Measurements from ENCODE around the gene CTDNEP1.

Gene CTDNEP1

DNA sequence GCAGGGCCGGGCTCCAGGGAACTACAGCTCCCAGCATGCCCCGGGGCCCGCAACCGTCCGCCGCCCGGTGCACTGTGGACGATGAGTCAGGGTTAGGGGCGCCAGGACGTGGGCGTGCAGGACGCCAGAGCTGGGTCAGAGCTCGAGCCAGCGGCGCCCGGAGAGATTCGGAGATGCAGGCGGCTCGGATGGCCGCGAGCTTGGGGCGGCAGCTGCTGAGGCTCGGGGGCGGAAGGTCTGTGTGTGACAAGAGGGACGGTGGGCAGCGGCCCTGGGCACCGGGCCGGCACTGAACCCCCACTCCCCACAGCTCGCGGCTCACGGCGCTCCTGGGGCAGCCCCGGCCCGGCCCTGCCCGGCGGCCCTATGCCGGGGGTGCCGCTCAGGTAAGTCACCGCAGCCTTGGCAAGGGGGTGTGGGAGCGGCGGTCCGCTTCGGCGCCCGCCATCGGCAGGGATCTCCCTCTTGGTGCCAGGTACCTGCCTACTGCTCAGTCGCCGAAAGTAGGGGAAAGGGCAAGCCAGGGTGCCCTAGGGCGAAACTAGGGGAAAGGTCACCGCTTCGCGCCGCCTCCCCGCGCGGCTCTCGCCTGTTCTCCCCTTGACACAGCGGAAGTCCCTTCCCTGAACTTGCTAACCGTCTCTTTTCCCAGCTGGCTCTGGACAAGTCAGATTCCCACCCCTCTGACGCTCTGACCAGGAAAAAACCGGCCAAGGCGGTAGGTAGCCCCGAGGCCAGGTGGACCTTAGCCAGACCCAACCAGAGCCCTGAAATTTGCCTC lies 31.5 kb downstream of the CTDNEP1 start, which contains the start of the genes ACADVL and DLG4:
Gene ACADVL, plus strand, starts transcription at position 127 of the 781 bp plus-strand sequence. Its CDS starts 47 bp downstream, at position 174.
Gene DLG4, minus strand, starts transcription at position 25 of the 781 bp plus-strand sequence.
- Mint-ChIP-seq H3K4me3 (peak within 1 kb of the TSS; percentile 95), H3K36me3 (peaks cover 71% of the 10 kb centered on the region), H3K4me1 (peaks cover 60% of the 10 kb centered on the region), H3K9me3 (no peaks in the 10 kb centered on the region), H3K27ac (peak within 1 kb of the TSS; percentile 98)
- ATAC-seq (peak; percentile 87), DNase-seq (ENCODE audit: low spot score in 2 of 2) (peak; percentile 76 to 93)

DNA sequence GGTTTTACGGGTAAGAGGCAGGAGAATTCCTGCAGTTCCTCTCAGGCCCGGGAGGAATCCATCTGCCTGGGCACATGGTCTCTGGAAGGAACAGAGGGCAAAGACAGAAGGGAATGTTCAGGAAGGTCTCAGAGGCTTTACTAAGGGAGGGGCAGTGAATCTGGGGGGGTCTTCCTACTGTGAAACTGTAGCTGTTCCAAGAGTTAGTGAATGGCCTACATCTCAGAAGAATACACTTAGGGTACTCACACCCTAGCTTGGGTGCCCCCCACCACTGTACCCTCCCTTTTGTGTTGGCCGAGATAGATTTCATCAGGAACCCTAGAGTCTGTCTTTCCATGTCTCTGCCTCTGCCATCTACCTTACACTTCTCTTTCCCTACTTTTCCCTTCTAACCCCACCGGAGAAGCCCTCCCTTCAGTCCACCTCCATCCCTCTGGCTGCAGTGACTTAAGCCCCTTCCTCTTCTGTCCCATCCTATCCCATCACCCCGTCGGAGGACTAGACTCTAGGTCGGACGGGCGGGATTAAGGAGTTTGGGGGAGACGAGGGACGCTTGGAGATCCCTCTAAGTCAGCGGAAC lies 32.2 kb downstream of the CTDNEP1 start:
- peaks cover 71% of the 10 kb centered on the region for H3K36me3 Mint-ChIP-seq
- peak overlapping the region; percentile 98 for H3K27ac Mint-ChIP-seq
- ATAC-seq (no peak), DNase-seq (ENCODE audit: low spot score in 2 of 2) (no peak)
- H3K4me1 Mint-ChIP-seq: peaks cover 67% of the 10 kb centered on the region
- no peaks in the 10 kb centered on the region for H3K9me3 Mint-ChIP-seq
- H3K4me3 Mint-ChIP-seq: peak overlapping the region; percentile 95

DNA sequence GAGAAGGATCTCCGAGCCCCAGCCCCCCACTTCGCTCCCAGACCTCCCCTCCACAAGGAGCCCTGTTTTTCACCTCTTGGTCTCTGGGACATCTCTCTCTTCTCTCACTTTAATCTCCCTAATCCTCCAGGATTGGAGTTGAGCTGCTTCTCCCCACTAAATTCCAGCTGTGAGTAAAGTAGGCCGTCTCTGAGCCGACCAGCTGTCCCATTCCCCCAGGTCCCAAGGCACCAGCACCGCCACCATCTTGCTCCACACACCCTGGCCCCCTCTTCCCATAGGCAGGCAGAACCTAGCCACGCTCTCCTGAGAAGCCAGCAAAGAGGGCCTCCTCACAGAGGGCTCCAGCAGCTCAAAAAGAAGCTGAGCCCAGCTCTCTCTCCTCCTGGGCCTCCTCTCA lies 32.8 kb downstream of the CTDNEP1 start:
- Mint-ChIP-seq H3K9me3 (no peaks in the 10 kb centered on the region), H3K4me1 (peaks cover 69% of the 10 kb centered on the region), H3K36me3 (peaks cover 71% of the 10 kb centered on the region), H3K27ac (peak overlapping the region; percentile 98), H3K4me3 (peak overlapping the region; percentile 95)
- DNase-seq (ENCODE audit: low spot score in 2 of 2) (no peak), ATAC-seq (no peak)

DNA sequence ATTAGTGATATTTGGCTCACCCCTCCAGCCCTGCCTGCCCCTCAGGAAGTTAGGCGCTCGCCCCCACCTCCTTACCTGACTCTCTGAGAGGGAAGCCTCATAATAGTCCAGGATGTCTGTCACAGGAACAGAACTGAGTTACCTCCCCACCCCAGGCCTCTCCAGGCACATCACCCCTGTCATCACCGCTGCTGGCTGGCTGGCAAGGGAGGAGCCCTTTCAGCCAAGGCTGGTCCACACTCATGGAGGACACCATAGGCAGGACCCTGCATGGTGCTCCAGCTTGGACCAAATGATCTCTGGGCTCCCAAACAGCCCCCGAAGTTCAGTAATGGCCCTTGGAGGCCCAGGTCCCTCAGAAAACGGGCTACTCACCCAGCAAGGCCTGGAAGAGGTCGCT lies 33.4 kb downstream of the CTDNEP1 start:
- DNase-seq (ENCODE audit: low spot score in 2 of 2): no peak
- Mint-ChIP-seq H3K27ac (peak overlapping the region; percentile 98), H3K36me3 (peaks cover 65% of the 10 kb centered on the region), H3K4me1 (peaks cover 70% of the 10 kb centered on the region), H3K9me3 (no peaks in the 10 kb centered on the region), H3K4me3 (peak overlapping the region; percentile 95)
- no peak for ATAC-seq

DNA sequence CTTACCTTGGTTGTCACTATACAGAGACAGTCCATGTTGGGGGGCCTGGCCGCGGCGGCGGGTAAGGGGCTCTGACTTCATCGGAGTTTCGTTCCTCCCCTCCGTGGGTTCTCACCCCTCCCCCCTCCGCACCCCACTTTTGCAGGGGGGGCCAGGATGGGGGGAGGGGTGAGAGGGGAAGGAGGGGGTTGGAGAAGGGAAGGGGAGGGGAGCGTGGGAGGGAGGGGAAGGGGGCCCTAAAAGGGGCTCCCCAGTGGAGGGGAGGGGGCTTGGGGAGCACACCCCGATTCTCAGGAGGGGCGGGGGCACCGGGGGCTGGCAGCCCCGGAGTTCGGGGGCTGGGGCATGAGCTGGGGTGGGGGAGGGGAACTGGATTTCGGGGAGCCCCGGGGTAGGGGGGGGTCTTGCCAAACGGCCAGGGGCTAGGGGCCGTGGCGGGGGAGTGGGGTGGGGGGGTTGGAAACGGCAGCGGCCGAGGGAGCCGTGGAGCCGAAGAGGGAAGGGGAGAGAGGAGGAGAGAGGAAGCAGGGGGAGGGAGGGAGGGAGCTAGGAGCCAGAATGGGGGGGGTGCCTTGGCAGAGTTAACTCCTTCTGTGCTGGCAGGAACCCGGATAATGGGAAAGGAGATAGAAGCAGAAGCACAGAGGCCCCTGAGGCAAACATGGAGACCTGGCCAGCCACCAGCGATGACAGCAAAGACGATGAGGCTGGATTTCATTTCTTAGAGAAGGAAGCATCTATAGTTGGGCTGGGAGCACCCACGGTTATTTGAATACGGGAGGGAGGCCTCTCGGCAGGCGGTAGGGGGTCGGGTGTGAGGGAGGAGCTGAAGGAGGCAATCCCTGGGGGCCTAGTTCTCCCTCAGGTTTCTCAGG lies 34.2 kb downstream of the CTDNEP1 start:
- peak overlapping the region; percentile 98 for H3K27ac Mint-ChIP-seq
- no peaks in the 10 kb centered on the region for H3K9me3 Mint-ChIP-seq
- ATAC-seq (no peak), DNase-seq (ENCODE audit: low spot score in 2 of 2) (no peak)
- H3K36me3 Mint-ChIP-seq: peaks cover 57% of the 10 kb centered on the region
- H3K4me1 Mint-ChIP-seq: peaks cover 71% of the 10 kb centered on the region
- H3K4me3 Mint-ChIP-seq: peak overlapping the region; percentile 95

DNA sequence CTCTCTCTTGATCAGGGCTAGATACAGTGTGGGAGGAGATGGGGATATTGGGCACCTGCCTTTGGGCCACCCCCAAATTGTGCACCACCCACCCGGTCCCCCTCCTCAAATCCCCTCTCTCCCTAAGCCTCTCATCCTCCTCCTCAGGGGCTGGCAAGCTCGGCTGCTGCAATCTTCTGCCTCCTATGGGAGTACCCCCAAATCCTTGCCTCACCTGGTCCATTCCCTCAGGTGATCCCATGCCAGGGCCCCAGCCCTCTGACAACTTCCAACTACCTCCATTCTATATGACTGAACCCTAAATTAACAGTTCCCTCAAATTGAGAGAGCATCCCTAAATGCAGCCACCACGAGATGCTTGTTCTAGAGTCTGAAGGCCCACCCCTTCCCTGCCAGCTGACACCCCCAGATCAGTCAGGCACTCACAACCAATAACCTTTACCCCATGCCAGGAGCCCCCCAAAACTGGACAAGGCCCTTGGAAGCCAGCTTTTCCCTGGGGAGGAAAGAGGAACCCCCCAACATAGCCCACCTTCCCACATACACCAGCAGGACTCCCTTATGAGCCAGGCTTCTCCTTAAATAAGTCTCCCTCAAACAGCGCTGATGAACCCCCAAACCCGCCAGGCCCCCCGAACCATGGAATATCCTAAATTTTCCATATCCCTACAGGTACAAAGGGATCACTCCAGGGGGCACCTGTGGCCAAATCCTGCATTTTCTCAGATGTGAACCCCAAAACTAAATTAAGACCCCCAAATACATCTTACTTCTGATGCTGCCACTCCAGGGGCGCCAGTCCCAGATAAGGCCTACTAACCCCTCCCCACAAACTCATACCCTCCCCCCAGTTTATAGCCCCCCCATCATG lies 35.1 kb downstream of the CTDNEP1 start:
- ATAC-seq (no peak), DNase-seq (ENCODE audit: low spot score in 2 of 2) (no peak)
- Mint-ChIP-seq H3K4me3 (peak overlapping the region; percentile 22), H3K36me3 (peaks cover 48% of the 10 kb centered on the region), H3K27ac (peak overlapping the region; percentile 1), H3K4me1 (peaks cover 66% of the 10 kb centered on the region), H3K9me3 (no peaks in the 10 kb centered on the region)

DNA sequence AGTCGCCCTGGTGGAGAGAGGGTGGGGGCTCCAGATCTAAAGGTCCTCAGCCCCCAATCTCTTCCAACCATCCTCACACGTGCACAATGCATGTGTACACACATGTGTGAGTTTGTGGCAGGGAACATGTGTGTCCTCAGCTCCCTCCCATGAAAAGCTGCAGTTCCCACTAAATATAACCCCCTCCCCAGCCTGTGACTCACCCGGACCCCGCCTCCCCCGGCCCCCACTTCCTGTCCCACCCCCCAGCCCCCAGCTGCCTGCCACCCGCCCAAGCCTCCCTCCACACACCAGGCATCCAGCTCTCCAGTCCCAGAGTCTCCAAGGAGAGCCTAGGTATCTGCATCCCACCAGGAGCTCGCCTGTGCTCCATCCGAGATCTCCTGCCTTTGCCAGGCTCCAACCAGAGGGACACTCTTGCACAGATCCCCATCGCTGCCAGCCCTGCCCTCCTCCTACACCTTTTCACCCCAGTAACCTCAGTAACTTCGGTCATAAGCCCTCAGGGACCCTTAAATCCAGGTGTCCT lies 35.8 kb downstream of the CTDNEP1 start:
- Mint-ChIP-seq H3K27ac (peak overlapping the region; percentile 1), H3K36me3 (peaks cover 41% of the 10 kb centered on the region)
- DNase-seq (ENCODE audit: low spot score in 2 of 2): no peak

DNA sequence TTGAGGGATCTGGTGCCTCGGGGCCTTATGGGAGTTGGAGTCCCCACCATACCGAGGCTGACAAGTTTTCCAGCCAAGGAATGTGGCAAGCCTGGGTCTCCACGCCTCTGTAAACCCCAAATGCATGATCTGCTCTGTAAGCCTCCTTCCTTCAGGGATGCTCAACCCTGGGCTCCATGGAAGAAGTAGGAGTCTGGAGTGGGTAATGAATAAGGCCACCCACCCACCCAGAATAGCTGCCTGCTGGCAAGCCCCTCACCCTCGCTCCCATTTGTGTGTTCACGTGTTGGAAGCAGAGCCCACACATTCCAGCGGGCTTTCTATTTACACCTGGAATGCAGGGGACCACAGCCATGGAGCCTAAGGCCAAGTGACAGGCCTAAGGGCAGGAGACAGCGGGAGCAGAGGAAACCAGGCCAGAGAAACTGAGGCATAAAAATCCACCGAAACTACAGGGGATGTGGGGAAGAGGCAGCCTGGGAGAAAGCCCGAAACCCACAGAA lies 36.3 kb downstream of the CTDNEP1 start:
- H3K4me1 Mint-ChIP-seq: peaks cover 53% of the 10 kb centered on the region
- no peaks in the 10 kb centered on the region for H3K9me3 Mint-ChIP-seq
- DNase-seq (ENCODE audit: low spot score in 2 of 2): no peak
- peaks cover 36% of the 10 kb centered on the region for H3K36me3 Mint-ChIP-seq
- H3K4me3 Mint-ChIP-seq: peak overlapping the region; percentile 77
- no peak for ATAC-seq
- peak overlapping the region; percentile 90 for H3K27ac Mint-ChIP-seq

More for the DNA sequence above, 35.8 kb downstream of the CTDNEP1 start:
- peak overlapping the region; percentile 22 for H3K4me3 Mint-ChIP-seq
- ATAC-seq: no peak
- no peaks in the 10 kb centered on the region for H3K9me3 Mint-ChIP-seq
- H3K4me1 Mint-ChIP-seq: peaks cover 58% of the 10 kb centered on the region

DNA sequence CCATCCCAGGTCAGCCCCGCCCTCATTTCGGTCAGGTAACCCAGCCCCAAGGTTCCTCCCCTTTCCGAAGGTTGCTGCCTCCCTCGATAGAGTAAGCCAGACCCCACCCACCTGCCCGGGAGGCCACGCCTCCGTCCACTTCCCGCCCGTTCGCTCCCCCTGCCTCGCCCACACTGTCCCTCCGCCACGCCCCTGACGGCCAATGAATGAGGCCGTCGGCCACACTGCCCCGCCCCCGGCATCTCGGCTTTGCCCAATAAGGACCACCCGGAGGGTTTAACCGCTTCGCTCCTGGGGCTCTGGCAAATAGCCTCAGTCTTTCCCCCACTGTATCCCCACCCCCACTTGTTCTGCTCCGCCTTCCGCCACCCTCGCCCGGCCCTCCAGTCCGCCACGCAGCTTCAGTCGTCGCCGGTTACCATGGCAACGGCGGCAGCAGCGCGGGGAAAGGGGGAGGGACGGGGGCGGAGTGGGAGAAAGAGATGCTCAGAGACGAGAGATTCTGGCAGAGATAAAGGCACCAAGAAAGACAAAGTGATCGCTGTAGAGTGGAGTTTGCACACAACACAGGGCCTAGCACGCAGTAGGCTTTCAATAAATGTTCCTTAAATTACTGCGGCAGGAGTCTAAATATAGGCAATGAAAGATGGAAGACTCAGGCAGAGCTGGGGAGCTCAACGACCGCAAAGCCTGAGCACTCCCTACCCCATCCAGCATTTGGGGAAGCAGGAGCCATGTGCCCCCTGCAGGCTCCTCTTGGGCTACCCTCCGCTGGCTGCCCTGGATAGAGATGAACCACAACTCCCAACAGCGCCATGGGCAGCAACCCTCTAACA lies 37.0 kb downstream of the CTDNEP1 start:
- H3K27ac Mint-ChIP-seq: peak overlapping the region; percentile 90
- peaks cover 29% of the 10 kb centered on the region for H3K36me3 Mint-ChIP-seq
- peaks cover 49% of the 10 kb centered on the region for H3K4me1 Mint-ChIP-seq
- ATAC-seq: peak; percentile 87
- H3K4me3 Mint-ChIP-seq: peak overlapping the region; percentile 77
- no peaks in the 10 kb centered on the region for H3K9me3 Mint-ChIP-seq
- DNase-seq (ENCODE audit: low spot score in 2 of 2): peak; percentile 96 to 100

DNA sequence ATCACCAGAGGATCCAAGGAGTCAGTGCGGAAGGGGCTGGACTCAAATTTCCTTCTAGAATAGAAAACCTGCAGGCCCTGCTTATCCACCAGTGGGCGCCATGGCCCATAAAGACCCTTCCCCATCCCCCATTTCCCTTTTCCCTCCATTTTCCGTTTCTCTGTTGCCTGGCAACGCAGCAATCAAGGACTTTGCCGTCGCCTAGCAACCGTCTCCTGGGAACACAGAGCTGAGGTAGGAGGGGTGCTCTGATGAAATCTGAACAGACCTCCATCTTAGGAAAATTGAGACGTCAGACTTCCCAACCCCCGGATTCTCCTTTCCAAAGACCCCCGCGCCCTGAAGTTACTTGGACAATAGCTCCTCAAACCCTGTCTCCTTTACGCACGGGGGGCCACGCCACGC lies 37.6 kb downstream of the CTDNEP1 start:
- no peak for DNase-seq (ENCODE audit: low spot score in 2 of 2)

DNA sequence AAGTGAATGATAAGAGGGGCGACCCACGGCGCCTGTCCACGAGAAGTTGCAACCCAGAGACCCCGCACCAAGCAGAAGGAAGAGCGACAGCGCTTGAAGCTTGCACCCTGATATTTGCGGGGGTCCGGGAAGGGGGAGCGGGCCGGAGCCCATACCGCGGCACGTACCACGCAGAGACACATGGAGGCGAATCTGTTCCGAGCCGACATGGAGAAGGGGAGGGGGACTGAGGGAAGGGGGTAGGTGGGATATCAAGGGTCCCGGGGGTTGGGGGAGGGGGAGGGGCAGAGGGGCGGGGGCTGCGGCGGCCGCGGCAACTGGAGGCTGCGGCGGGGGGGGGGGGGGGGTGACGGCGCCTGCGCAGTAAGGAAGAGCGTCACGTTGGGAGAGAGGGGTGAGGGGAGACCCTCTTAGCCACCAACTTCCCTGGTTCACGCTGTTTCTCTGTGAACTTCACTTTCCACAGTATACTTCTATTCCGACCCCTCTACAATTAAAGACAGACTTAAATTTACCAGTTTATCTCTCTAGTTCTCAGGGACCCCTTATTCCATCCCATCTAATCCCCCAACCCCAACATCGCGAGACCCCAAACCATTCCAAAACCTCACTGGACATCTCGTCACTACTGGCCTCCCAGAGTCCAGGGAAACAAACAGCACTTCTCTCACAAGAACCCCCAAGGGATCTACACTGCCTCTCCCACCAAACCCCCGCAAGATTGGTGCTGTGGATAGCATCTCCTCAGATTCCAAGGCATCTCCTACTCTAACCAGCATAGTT lies 39.9 kb downstream of the CTDNEP1 start:
- no peak for ATAC-seq

More for the DNA sequence above, 37.6 kb downstream of the CTDNEP1 start:
- peaks cover 43% of the 10 kb centered on the region for H3K4me1 Mint-ChIP-seq
- H3K9me3 Mint-ChIP-seq: no peaks in the 10 kb centered on the region
- H3K36me3 Mint-ChIP-seq: peaks cover 27% of the 10 kb centered on the region
- ATAC-seq: peak; percentile 1
- peak overlapping the region; percentile 77 for H3K4me3 Mint-ChIP-seq
- H3K27ac Mint-ChIP-seq: peak overlapping the region; percentile 90

DNA sequence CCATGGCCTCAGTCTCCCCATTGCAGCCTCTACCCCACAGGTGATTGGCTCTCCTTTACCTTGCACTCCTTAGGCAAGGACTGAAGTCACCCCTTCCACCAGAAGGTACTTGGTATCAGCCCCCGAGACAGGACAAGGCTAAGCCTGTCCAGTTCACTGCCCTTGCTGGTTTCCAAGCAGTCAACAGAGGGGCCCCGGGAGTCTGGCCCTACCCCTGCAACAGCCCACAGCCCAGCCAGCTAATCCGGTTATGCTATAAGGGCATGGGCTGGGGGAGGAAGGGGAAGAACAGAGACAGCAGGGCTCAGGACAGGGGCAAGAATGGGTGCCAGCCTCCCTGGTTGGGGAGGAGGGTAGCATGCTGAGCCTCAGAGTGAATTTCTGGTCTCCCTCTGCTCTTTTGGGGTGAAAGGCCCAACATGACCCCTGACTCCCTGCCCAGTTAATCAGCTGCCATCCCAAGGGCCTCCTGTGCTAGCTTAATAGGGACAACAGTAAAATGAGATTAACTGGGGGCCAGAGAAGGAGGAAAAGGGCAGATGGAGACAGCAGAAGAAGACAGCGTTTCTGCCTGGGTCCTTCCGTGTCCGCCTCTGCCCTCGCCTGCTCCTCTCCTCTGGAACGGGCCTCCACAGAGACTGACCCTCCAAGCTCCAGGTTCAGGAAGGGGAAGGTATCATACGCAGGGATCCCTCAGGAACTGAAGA lies 42.6 kb downstream of the CTDNEP1 start:
- no peak overlapping the region for H3K4me3 Mint-ChIP-seq
- no peak overlapping the region for H3K27ac Mint-ChIP-seq
- ATAC-seq (no peak), DNase-seq (ENCODE audit: low spot score in 2 of 2) (no peak)
- peaks cover 12% of the 10 kb centered on the region for H3K36me3 Mint-ChIP-seq
- no peaks in the 10 kb centered on the region for H3K9me3 Mint-ChIP-seq
- peaks cover 37% of the 10 kb centered on the region for H3K4me1 Mint-ChIP-seq

More for the DNA sequence above, 39.9 kb downstream of the CTDNEP1 start:
- Mint-ChIP-seq H3K36me3 (peaks cover 25% of the 10 kb centered on the region), H3K4me3 (no peak overlapping the region), H3K9me3 (no peaks in the 10 kb centered on the region), H3K4me1 (peaks cover 33% of the 10 kb centered on the region), H3K27ac (no peak overlapping the region)
- DNase-seq (ENCODE audit: low spot score in 2 of 2): no peak

Data from stimulated activated effector memory CD8-positive, alpha-beta T cell treated with anti-CD3 and anti-CD28 coated beads, Interleukin-12 subunit alpha, Interleukin-12 subunit beta, amount 100 ng/mL, for 72 hours (primary cell).